Osteoblast (primary cell): ENCODE data around the gene THBS2. TPM values are rescaled to one million over a fixed set of nuclear protein-coding genes. Genes with fewer than 3 reads are reported as not detected.

Experiments used
- DNase-seq: peaks from one replicate; pipeline ENCODE4 v3.0.0; 2011; ENCODE audit warnings: low spot score, mixed read lengths; ENCODE audit not compliant: insufficient read length; ENCODE audit errors: missing footprints
- H2AFZ ChIP-seq: 2 replicates; pipeline ENCODE4 v1.6.0; 2011; ENCODE audit warnings: mild to moderate bottlenecking, low read length
- H3K27ac ChIP-seq: 2 replicates; pipeline ENCODE4 v1.5.1; 2011; ENCODE audit warnings: mild to moderate bottlenecking, low read depth, low read length, moderate library complexity
- H3K27me3 ChIP-seq: 2 replicates; pipeline ENCODE4 v1.6.0; 2012; ENCODE audit warnings: mild to moderate bottlenecking, control low read depth, inconsistent platforms, low read length, moderate library complexity; ENCODE audit not compliant: insufficient read depth
- H3K36me3 ChIP-seq: 2 replicates; pipeline ENCODE4 v1.5.1; 2011; ENCODE audit warnings: mild to moderate bottlenecking, low read length, control low read depth, moderate library complexity; ENCODE audit not compliant: insufficient read depth
- H3K4me1 ChIP-seq: 2 replicates; pipeline ENCODE4 v1.5.1; 2011; ENCODE audit warnings: mild to moderate bottlenecking, low read length, control low read depth, moderate library complexity; ENCODE audit not compliant: insufficient read depth
- H3K4me2 ChIP-seq: 2 replicates; pipeline ENCODE4 v1.6.0; 2011; ENCODE audit warnings: mild to moderate bottlenecking, low read length; ENCODE audit not compliant: insufficient read depth
- H3K4me3 ChIP-seq: fragments of 200-600 bp; sonication (generic); 3 replicates; pipeline ENCODE4 v1.5.1; 2012; ENCODE audit warnings: mild to moderate bottlenecking, low read length, inconsistent platforms; ENCODE audit not compliant: insufficient read depth
- H3K79me2 ChIP-seq: 2 replicates; pipeline ENCODE4 v1.6.0; 2012; ENCODE audit warnings: mild to moderate bottlenecking, low read length, control low read depth, inconsistent platforms; ENCODE audit not compliant: insufficient read depth
- H3K9me3 ChIP-seq: 2 replicates; pipeline ENCODE4 v1.5.1; 2011; ENCODE audit warnings: low read depth, low read length, control low read depth
- H4K20me1 ChIP-seq: 2 replicates; pipeline ENCODE4 v1.6.0; 2012; ENCODE audit warnings: mild to moderate bottlenecking, low read length, control low read depth; ENCODE audit not compliant: insufficient read depth
- CTCF ChIP-seq: IDR thresholded peaks from 2 replicates; pipeline ENCODE4 v1.5.1; 2011; ENCODE audit warnings: mild to moderate bottlenecking, low read depth, low read length, moderate library complexity; ENCODE audit errors: extremely low read depth
- total RNA-seq: library from RNA; depleted of rRNA; stranded (reverse); fragments of >200 nt; gene quantifications from 2 replicates; pipeline ENCODE4 v1.2.3, GENCODE V29; 2012

Gene THBS2
- total RNA-seq, 1 donor: 1,498 TPM

GRCh38 chr6:169236545-169236944 lies 17.1 kb downstream of the THBS2 start:
- Histone ChIP-seq H2AFZ (no peak overlapping the region), H3K4me1 (peaks cover 3% of the 10 kb centered on the region), H3K27me3 (no peaks in the 10 kb centered on the region), H3K4me3 (no peak overlapping the region), H3K4me2 (no peak overlapping the region), H3K79me2 (peaks cover 4% of the 10 kb centered on the region), H4K20me1 (peaks cover 5% of the 10 kb centered on the region), H3K36me3 (peaks cover 99% of the 10 kb centered on the region), H3K9me3 (no peaks in the 10 kb centered on the region), H3K27ac (peak overlapping the region; percentile 33)
- TF ChIP-seq CTCF: no peak
- DNase-seq: no peak

- no peaks in the 10 kb centered on the region for H3K27me3 ChIP-seq
- TF ChIP-seq CTCF: no peak
- H3K4me1 ChIP-seq: peaks cover 2% of the 10 kb centered on the region
- no peak overlapping the region for H2AFZ ChIP-seq
- no peak overlapping the region for H3K4me2 ChIP-seq
- H3K9me3 ChIP-seq: no peaks in the 10 kb centered on the region
- DNase-seq: no peak
- peaks cover 4% of the 10 kb centered on the region for H4K20me1 ChIP-seq
- no peak overlapping the region for H3K4me3 ChIP-seq
- peaks cover 100% of the 10 kb centered on the region for H3K36me3 ChIP-seq
- peaks cover 4% of the 10 kb centered on the region for H3K79me2 ChIP-seq
- H3K27ac ChIP-seq: no peak overlapping the region
Measured at GRCh38 chr6:169235286-169235685, 18.4 kb downstream of the THBS2 start.

GRCh38 chr6:169234634-169235033 lies 19.0 kb downstream of the THBS2 start:
- no peaks in the 10 kb centered on the region for H4K20me1 ChIP-seq
- H2AFZ ChIP-seq: no peak overlapping the region
- H3K27me3 ChIP-seq: no peaks in the 10 kb centered on the region
- peaks cover 100% of the 10 kb centered on the region for H3K36me3 ChIP-seq
- DNase-seq: no peak
- TF ChIP-seq CTCF: no peak
- no peaks in the 10 kb centered on the region for H3K9me3 ChIP-seq
- H3K4me3 ChIP-seq: no peak overlapping the region
- H3K4me2 ChIP-seq: no peak overlapping the region
- no peak overlapping the region for H3K27ac ChIP-seq
- peaks cover 2% of the 10 kb centered on the region for H3K79me2 ChIP-seq
- no peaks in the 10 kb centered on the region for H3K4me1 ChIP-seq

GRCh38 chr6:169233832-169234231 lies 19.8 kb downstream of the THBS2 start:
- Histone ChIP-seq H3K27ac (no peak overlapping the region), H3K4me1 (no peaks in the 10 kb centered on the region), H3K4me3 (no peak overlapping the region), H4K20me1 (no peaks in the 10 kb centered on the region), H3K4me2 (no peak overlapping the region), H3K9me3 (no peaks in the 10 kb centered on the region), H3K27me3 (no peaks in the 10 kb centered on the region), H2AFZ (no peak overlapping the region), H3K79me2 (peaks cover 2% of the 10 kb centered on the region), H3K36me3 (peaks cover 100% of the 10 kb centered on the region)
- DNase-seq: no peak
- TF ChIP-seq CTCF: no peak
